ENCODE data around the gene HDAC4.

DNA sequence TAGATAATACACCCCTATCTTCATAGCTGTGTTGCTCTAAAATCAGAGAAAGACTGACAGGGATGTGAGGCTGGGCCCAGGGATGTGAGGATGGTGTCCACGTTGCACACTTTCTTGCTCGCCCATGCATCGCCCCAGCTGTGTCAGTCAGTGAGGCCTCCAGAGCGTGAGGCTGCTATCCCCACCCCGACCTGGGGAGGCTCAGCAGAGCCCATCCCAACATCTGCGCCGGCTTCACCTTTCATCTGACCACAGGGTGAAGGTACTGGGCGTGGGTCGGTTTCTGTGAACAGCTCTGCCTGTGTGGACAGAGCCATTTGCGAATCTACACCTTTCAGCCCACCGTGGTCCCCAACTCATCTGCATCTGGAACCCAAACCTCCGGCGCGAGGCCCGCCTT lies 255.7 kb downstream of the HDAC4 start:
- TF ChIP-seq, protein P1, sequence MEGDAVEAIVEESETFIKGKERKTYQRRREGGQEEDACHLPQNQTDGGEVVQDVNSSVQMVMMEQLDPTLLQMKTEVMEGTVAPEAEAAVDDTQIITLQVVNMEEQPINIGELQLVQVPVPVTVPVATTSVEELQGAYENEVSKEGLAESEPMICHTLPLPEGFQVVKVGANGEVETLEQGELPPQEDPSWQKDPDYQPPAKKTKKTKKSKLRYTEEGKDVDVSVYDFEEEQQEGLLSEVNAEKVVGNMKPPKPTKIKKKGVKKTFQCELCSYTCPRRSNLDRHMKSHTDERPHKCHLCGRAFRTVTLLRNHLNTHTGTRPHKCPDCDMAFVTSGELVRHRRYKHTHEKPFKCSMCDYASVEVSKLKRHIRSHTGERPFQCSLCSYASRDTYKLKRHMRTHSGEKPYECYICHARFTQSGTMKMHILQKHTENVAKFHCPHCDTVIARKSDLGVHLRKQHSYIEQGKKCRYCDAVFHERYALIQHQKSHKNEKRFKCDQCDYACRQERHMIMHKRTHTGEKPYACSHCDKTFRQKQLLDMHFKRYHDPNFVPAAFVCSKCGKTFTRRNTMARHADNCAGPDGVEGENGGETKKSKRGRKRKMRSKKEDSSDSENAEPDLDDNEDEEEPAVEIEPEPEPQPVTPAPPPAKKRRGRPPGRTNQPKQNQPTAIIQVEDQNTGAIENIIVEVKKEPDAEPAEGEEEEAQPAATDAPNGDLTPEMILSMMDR (IDR thresholded peaks at IDR 0.05; ENCODE audit: insufficient read depth, low read length, poor library complexity, severe bottlenecking), result no peak
- no peak for TF ChIP-seq EZH2phosphoT487 (conservative IDR thresholded peaks at IDR 0.05; ENCODE audit: low read length)
